T-helper 2 cell treated with Interferon-gamma antibody and Interleukin-4, amounts not matched to agents 5 μg/mL and 100 μg/mL, for 36 hours (primary cell): ENCODE data around the gene GRID1.

Experiments
- DNase-seq: peaks from one replicate; pipeline ENCODE4 v3.0.0; 2021; ENCODE audit warnings: low spot score
- H3K27ac Mint-ChIP-seq: one replicate; pipeline ENCODE4 v1.8.0; 2021; ENCODE audit warnings: mild to moderate bottlenecking, mixed read lengths
- H3K27me3 Mint-ChIP-seq: one replicate; pipeline ENCODE4 v1.8.0; 2021; ENCODE audit warnings: low read depth, mixed read lengths
- H3K36me3 Mint-ChIP-seq: one replicate; pipeline ENCODE4 v1.8.0; 2021; ENCODE audit warnings: low read depth, mixed read lengths
- H3K4me1 Mint-ChIP-seq: one replicate; pipeline ENCODE4 v1.8.0; 2021; ENCODE audit warnings: low read depth, mixed read lengths
- H3K4me3 Mint-ChIP-seq: one replicate; pipeline ENCODE4 v1.8.0; 2022; ENCODE audit warnings: mild to moderate bottlenecking, moderate library complexity, mixed read lengths
- H3K9me3 Mint-ChIP-seq: one replicate; pipeline ENCODE4 v1.8.0; 2021; ENCODE audit warnings: mixed read lengths

Gene GRID1

GRCh38 chr10:85557706-85558105, 808.9 kb downstream of the GRID1 start:
- no peak overlapping the region for H3K4me3 Mint-ChIP-seq
- no peaks in the 10 kb centered on the region for H3K36me3 Mint-ChIP-seq
- H3K27me3 Mint-ChIP-seq: peaks cover 6% of the 10 kb centered on the region
- no peaks in the 10 kb centered on the region for H3K4me1 Mint-ChIP-seq
- DNase-seq: no peak
- H3K27ac Mint-ChIP-seq: no peak overlapping the region
- H3K9me3 Mint-ChIP-seq: no peaks in the 10 kb centered on the region

GRCh38 chr10:85557077-85557476, 809.5 kb downstream of the GRID1 start:
- no peaks in the 10 kb centered on the region for H3K36me3 Mint-ChIP-seq
- peaks cover 9% of the 10 kb centered on the region for H3K27me3 Mint-ChIP-seq
- H3K4me1 Mint-ChIP-seq: no peaks in the 10 kb centered on the region
- H3K4me3 Mint-ChIP-seq: no peak overlapping the region
- no peak for DNase-seq
- no peaks in the 10 kb centered on the region for H3K9me3 Mint-ChIP-seq
- no peak overlapping the region for H3K27ac Mint-ChIP-seq
